ENCODE results near the gene PSMD3. TPM values are rescaled to one million over a fixed set of nuclear protein-coding genes. Genes with fewer than 3 reads are reported as not detected.

The PSMD3 gene
- total RNA-seq, 1 donor, result 94.8 TPM

- peak overlapping the region; percentile 47 for H2AFZ ChIP-seq (ENCODE audit: low read length)
- H3K4me2 ChIP-seq (ENCODE audit: insufficient read depth, low read length), result peak overlapping the region; percentile 38
- TF ChIP-seq CTCF (IDR thresholded peaks at IDR 0.05; ENCODE audit: extremely low read depth, low read depth, low read length), result peak; percentile 95
Measured at GRCh38 chr17:40038882-40039513, 58.4 kb downstream of the PSMD3 start.

GRCh38 chr17:40041196-40041595 lies 60.6 kb downstream of the PSMD3 start:
- peaks cover 5% of the 10 kb centered on the region for H3K36me3 ChIP-seq (ENCODE audit: insufficient read depth, low read length)
- H3K4me2 ChIP-seq (ENCODE audit: insufficient read depth, low read length), result no peak overlapping the region
- TF ChIP-seq CTCF (IDR thresholded peaks at IDR 0.05; ENCODE audit: extremely low read depth, low read depth, low read length), result no peak
- no peak overlapping the region for H2AFZ ChIP-seq (ENCODE audit: low read length)
- no peaks in the 10 kb centered on the region for H3K9me3 ChIP-seq (ENCODE audit: low read depth, low read length)
- no peak for DNase-seq (ENCODE audit: insufficient read length, low spot score, missing footprints)
- peaks cover 8% of the 10 kb centered on the region for H3K4me1 ChIP-seq (ENCODE audit: insufficient read depth, low read length)
- H4K20me1 ChIP-seq (ENCODE audit: insufficient read depth, low read length), result no peaks in the 10 kb centered on the region
- H3K27ac ChIP-seq (ENCODE audit: low read depth, low read length), result no peak overlapping the region
- no peaks in the 10 kb centered on the region for H3K27me3 ChIP-seq (ENCODE audit: insufficient read depth, low read length)
- no peaks in the 10 kb centered on the region for H3K79me2 ChIP-seq (ENCODE audit: insufficient read depth, low read length)
- H3K4me3 ChIP-seq (ENCODE audit: insufficient read depth, low read length), result no peak overlapping the region

More at GRCh38 chr17:40038882-40039513, 58.4 kb downstream of the PSMD3 start:
- no peaks in the 10 kb centered on the region for H3K79me2 ChIP-seq (ENCODE audit: insufficient read depth, low read length)
- peak; percentile 92 for DNase-seq (ENCODE audit: insufficient read length, low spot score, missing footprints)
- no peaks in the 10 kb centered on the region for H3K27me3 ChIP-seq (ENCODE audit: insufficient read depth, low read length)
- peaks cover 8% of the 10 kb centered on the region for H3K4me1 ChIP-seq (ENCODE audit: insufficient read depth, low read length)
- no peak overlapping the region for H3K4me3 ChIP-seq (ENCODE audit: insufficient read depth, low read length)
- peak overlapping the region; percentile 46 for H3K27ac ChIP-seq (ENCODE audit: low read depth, low read length)
- H4K20me1 ChIP-seq (ENCODE audit: insufficient read depth, low read length), result no peaks in the 10 kb centered on the region
- no peaks in the 10 kb centered on the region for H3K9me3 ChIP-seq (ENCODE audit: low read depth, low read length)
- H3K36me3 ChIP-seq (ENCODE audit: insufficient read depth, low read length), result peaks cover 15% of the 10 kb centered on the region

Small RNA genes within 50 kb of the gene (small RNA-seq; reads per million reads assigned to genes)
- 604 reads per million, percentile 99 among the genes with 10 or more reads in this experiment for gene SNORD124

Other genes with a start within 250 kb of the PSMD3 start
- gene GRB7, start 242.9 kb upstream of the PSMD3 start, total RNA-seq, result under 0.01 and 0.29 TPM in 2 replicates
- not detected in 2 replicates for gene IKZF3, start 116.5 kb upstream of the PSMD3 start, total RNA-seq
- gene ZPBP2, start 112.6 kb upstream of the PSMD3 start, total RNA-seq, result not detected in 2 replicates
- 5.3 and 5.8 TPM in 2 replicates for gene GSDMB, start 62.2 kb upstream of the PSMD3 start, total RNA-seq
- gene ORMDL3, start 53.2 kb upstream of the PSMD3 start, total RNA-seq, result 39.8 and 46.6 TPM in 2 replicates
- not detected in 2 replicates for gene LRRC3C, start 53.1 kb upstream of the PSMD3 start, total RNA-seq
- under 0.01 TPM in 1 of 2 replicates, not detected in the other for gene GSDMA, start 17.8 kb upstream of the PSMD3 start, total RNA-seq
- gene CSF3, start 34.6 kb downstream of the PSMD3 start, total RNA-seq, result not detected in 2 replicates
- 33.6 and 36.6 TPM in 2 replicates for gene MED24, start 73.6 kb downstream of the PSMD3 start, total RNA-seq
- gene THRA, start 82.2 kb downstream of the PSMD3 start, total RNA-seq, result 30.6 and 33.3 TPM in 2 replicates
- 5.1 and 7.1 TPM in 2 replicates for gene NR1D1, start 119.8 kb downstream of the PSMD3 start, total RNA-seq
- gene MSL1, start 141.2 kb downstream of the PSMD3 start, total RNA-seq, result 53.3 and 60.1 TPM in 2 replicates
- 40.7 and 45.2 TPM in 2 replicates for gene CASC3, start 159.7 kb downstream of the PSMD3 start, total RNA-seq
- 1.4 and 2.1 TPM in 2 replicates for gene RAPGEFL1, start 196.7 kb downstream of the PSMD3 start, total RNA-seq
- 8.0 and 8.5 TPM in 2 replicates for gene WIPF2, start 238.5 kb downstream of the PSMD3 start, total RNA-seq

Data from osteoblast (primary cell).